Lower leg skin (tissue), 3 donors: ENCODE data around the gene GPR162.

Experiments
- CTCF ChIP-seq, 3 donors: fragments of 450-650 bp; IDR thresholded peaks; one replicate each; pipeline ENCODE4 v1.5.1; 2016; ENCODE audit warnings: antibody characterized with exemption in 3 of 3, mild to moderate bottlenecking in 3 of 3, moderate library complexity in 2 of 3
- POLR2A ChIP-seq, 2 donors: fragments of 450-650 bp; IDR thresholded peaks; one replicate each; pipeline ENCODE4 v1.6.1; 2016 to 2017; ENCODE audit warnings: antibody characterized with exemption in 2 of 2, mild to moderate bottlenecking in 1 of 2, moderate library complexity in 1 of 2

DNA sequence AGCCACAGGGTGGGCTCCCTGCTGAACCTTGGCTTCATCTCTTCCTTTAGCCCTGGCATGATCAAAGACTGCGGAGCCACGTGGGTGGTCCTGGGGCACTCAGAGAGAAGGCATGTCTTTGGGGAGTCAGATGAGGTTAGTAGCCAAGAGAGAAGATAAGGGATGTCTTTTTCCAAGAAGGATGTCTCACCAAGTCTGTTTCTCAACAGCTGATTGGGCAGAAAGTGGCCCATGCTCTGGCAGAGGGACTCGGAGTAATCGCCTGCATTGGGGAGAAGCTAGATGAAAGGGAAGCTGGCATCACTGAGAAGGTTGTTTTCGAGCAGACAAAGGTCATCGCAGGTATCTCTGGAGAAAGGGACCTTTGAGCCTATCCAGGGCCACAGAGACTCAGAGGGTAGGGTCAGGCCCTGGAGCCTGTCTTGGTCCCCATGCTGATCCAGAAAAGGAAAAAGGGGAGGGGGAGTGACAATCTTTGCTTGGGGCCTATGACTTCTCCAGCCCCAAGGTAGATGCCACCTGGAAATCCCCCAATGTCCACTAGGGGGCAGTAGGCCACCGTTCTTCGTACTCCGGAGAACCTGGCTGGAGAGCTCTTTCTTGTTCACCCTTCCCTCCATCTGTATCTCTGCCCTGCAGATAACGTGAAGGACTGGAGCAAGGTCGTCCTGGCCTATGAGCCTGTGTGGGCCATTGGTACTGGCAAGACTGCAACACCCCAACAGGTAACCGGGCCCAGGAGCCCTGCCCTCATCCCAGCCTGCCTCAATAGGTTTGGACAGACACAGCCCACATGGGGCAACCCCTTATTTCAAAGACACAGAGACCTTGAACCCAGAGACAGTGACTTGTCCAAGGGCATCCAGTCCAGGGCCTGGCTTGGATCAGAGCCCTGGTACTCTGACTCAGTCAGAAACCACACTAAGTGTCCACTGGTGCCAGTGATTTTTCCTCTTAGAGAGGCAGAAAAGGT is 47.7 kb downstream of the GPR162 start:
- TF ChIP-seq CTCF (IDR thresholded peaks at IDR 0.05) (peak in 1 of 3 donors; percentile 82), POLR2A (IDR thresholded peaks at IDR 0.05) (no peak)
